Activated CD8-positive, alpha-beta memory T cell treated with anti-CD3 and anti-CD28 coated beads for 36 hours (primary cell): ENCODE measurements around the gene OR6V1. TPM values are rescaled to one million over a fixed set of nuclear protein-coding genes. Genes with fewer than 3 reads are reported as not detected.
"Not testable (repeated sequence)": the region's sequence is repeated elsewhere in the genome, so short reads cannot be mapped to it uniquely, and the experiment has no call there.

Experiments
- CTCF ChIA-PET: fragments of 350-600 bp; sonication (Branson Sonifier 250); formaldehyde crosslinking; loops from one replicate; lab custom pipeline; 2021; ENCODE audit warnings: antibody characterized with exemption; lab: Charles Lee
- POLR2A ChIA-PET: fragments of 350-600 bp; sonication (Branson Sonifier 250); formaldehyde crosslinking; loops from one replicate; lab custom pipeline; 2021; ENCODE audit warnings: antibody characterized with exemption; lab: Charles Lee
- total RNA-seq, 2 experiments: library from RNA; stranded (reverse); gene quantifications; one replicate each; pipeline ENCODE4 v1.2.3, GENCODE V29; 2021

The OR6V1 gene
- total RNA-seq, 2 experiments from 2014 or later, result not detected

GRCh38 chr7:143096146-143096545 lies 44.0 kb downstream of the OR6V1 start:
- POLR2A ChIA-PET, result no interaction called here

GRCh38 chr7:143099579-143099978 lies 47.4 kb downstream of the OR6V1 start:
- POLR2A ChIA-PET, CTCF ChIA-PET: not testable (repeated sequence)

More at GRCh38 chr7:143096146-143096545, 44.0 kb downstream of the OR6V1 start:
- CTCF ChIA-PET, result no interaction called here

Other genes starting within 250 kb of the OR6V1 start
- 1 to 10 TPM; 5.4 to 5.6 TPM for gene EPHB6, start 197.3 kb upstream of the OR6V1 start, total RNA-seq
- gene TRPV6, start 166.6 kb upstream of the OR6V1 start, total RNA-seq, result not detected
- not detected for gene TRPV5, start 118.6 kb upstream of the OR6V1 start, total RNA-seq
- not detected for gene LLCFC1, start 112.9 kb upstream of the OR6V1 start, total RNA-seq
- gene KEL, start 90.0 kb upstream of the OR6V1 start, total RNA-seq, result under 1 TPM; 0.10 to 0.25 TPM
- not detected for gene OR9A2, start 25.2 kb upstream of the OR6V1 start, total RNA-seq
- gene PIP, start 79.7 kb downstream of the OR6V1 start, total RNA-seq, result not detected
- not detected for gene TAS2R39, start 131.1 kb downstream of the OR6V1 start, total RNA-seq
- gene TAS2R40, start 169.7 kb downstream of the OR6V1 start, total RNA-seq, result not detected
- 100 to 1,000 TPM; 131 to 132 TPM for gene GSTK1, start 211.1 kb downstream of the OR6V1 start, total RNA-seq
- gene TMEM139, start 232.6 kb downstream of the OR6V1 start, total RNA-seq, result under 1 TPM; 0.52 to 0.80 TPM
- gene CASP2, start 236.0 kb downstream of the OR6V1 start, total RNA-seq, result 100 to 1,000 TPM; 106 TPM